Cardiac fibroblast (primary cell): ENCODE data around the gene EXOC3.

Experiments
- DNase-seq, 2 donors: peaks; one replicate each; pipeline versions ENCODE4 v3.0.0 to v3.0.0-alpha.2; 2010; ENCODE audit warnings: low read depth in 2 of 2
- H3K4me3 ChIP-seq, 2 donors: replicated peaks in 1 of 2; 1 replicate in 1 of 2; 2 replicates in 1 of 2; pipeline ENCODE4 v1.5.1; 2011; ENCODE audit warnings: low read depth in 2 of 2, low read length in 2 of 2, mild to moderate bottlenecking in 2 of 2, moderate library complexity in 1 of 2
- TF ChIP-seq, protein P1 (sequence below): IDR thresholded peaks from one replicate; pipeline ENCODE4 v1.5.1; 2011; ENCODE audit warnings: low read depth, mild to moderate bottlenecking, low read length, inconsistent platforms

EXOC3 gene

DNA sequence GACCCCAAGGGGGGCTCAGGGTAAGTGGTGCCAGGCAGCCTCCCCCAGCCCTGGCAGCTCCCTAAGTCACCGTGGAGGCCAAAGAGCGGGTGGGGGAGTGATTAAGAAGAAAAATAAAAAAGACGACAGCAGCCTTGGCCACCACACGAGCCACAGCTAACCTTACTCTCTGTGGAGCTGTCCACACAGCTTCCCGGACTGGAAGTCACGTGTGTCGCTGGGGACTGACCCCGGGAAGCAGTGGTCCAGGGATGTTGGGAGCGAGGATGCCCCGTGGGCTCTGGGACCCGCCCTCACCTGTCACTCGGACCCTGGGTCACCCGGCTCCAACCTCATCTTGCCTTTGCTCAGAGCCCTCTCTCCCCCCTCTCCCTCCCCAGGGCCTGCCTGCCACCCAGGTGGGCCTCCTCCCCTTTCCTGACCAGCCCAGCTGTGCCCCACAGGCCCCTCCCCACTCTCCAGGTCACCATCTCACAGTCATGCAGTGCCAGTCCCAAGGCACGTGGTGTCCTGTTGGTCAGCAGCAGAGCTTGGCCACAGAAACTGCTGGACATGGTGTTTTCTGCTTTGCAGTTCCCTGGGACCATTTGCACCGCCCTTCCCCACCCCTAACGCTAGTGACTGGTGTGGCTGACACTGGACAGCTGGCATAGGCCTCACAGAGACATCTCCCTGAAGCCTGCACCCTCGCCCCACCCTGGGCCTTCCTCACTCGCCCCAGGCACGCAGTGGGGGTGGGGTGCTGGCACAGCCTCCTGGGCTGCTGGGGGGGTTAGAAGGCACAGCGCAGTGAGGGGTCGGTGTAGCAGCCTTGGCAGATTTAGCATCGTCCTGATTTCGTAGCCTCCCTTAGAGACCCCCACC is 9.8 kb upstream of the EXOC3 start:
- no peak overlapping the region for H3K4me3 ChIP-seq
- DNase-seq = no peak
- TF ChIP-seq, protein P1, sequence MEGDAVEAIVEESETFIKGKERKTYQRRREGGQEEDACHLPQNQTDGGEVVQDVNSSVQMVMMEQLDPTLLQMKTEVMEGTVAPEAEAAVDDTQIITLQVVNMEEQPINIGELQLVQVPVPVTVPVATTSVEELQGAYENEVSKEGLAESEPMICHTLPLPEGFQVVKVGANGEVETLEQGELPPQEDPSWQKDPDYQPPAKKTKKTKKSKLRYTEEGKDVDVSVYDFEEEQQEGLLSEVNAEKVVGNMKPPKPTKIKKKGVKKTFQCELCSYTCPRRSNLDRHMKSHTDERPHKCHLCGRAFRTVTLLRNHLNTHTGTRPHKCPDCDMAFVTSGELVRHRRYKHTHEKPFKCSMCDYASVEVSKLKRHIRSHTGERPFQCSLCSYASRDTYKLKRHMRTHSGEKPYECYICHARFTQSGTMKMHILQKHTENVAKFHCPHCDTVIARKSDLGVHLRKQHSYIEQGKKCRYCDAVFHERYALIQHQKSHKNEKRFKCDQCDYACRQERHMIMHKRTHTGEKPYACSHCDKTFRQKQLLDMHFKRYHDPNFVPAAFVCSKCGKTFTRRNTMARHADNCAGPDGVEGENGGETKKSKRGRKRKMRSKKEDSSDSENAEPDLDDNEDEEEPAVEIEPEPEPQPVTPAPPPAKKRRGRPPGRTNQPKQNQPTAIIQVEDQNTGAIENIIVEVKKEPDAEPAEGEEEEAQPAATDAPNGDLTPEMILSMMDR = no peak

DNA sequence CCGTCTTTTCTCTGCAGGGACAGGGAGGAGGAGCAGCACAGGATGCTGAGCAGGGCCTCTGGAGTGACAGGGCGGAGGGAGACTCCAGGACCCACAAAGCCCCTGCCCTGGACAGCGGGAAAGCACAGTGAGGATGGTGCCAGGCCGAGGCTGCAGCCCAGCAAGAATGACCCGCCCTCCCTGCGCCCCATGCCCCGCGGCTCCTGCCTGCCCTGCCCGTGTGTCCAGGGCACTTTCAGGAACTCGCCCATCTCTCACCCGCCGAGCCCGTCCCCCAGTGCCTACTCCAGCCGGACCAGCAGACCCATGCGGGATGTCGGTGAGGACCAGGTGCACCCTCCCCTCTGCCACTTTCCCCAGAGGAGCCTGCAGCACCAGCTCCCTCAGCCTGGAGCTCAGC is 9.1 kb upstream of the EXOC3 start:
- H3K4me3 ChIP-seq = no peak overlapping the region
- no peak for DNase-seq
- TF ChIP-seq, protein P1 = no peak

DNA sequence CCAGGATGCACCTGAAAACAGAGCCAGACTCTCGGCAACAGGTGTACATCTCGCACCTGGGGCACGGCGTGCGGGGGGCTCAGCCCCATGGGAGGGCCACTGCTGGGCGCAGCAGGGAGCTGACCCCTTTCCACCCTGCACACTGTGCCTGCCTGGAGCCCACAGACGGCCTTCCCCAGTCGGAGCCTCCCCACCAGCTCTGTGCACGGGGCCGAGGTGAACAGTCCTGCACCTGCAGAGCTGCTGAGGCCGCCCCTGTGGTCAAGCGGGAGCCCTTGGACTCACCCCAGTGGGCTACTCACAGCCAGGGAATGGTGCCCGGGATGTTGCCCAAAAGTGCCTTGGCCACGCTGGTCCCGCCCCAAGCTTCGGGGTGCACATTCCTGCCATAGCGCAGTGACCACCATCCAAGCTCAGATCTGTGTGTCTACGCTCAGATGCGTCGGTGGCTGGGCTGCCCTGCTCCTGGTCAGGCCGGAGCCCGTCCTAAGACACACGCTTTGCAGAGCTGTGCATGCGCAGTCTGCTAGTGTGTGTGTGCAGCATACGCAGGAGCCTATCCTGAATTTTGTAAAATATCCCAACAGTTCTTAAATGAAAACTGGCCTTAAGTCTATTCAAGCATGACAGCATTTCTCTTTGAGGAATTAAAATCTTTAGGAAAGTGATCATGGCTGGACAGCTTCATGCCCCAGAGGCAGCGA is 8.4 kb upstream of the EXOC3 start:
- no peak overlapping the region for H3K4me3 ChIP-seq
- no peak for DNase-seq
- TF ChIP-seq, protein P1 = no peak

DNA sequence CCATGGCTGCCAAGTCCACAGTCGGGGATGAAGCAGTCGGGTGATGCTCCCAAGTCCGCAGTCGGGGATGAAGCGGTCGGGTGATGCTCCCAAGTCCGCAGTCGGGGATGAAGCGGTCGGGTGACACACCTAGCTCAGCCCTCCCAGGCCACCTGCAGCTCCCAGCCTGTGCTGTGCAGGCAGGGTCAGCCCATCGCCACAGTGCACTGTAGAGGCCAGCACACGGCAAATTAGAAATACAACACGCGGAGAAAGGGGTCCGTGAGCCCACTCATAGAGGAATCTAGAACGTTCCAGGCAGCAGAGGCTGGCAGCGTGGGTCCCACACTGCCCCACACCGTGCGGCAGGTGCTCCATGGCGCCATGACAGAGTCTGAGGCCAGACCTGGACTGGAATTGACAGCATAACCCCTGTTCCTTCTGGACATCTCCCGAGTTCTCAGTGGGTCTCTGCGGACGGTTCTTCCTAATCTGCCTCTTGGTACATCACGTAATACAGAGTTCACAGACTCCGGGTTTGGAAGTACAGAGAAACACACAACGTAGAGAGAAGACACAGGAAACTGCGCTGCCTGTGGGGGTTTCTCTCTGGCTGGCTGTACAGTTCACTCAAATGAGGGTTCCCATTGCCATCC is 7.7 kb upstream of the EXOC3 start:
- TF ChIP-seq, protein P1 = no peak
- DNase-seq = no peak
- H3K4me3 ChIP-seq = no peak overlapping the region

DNA sequence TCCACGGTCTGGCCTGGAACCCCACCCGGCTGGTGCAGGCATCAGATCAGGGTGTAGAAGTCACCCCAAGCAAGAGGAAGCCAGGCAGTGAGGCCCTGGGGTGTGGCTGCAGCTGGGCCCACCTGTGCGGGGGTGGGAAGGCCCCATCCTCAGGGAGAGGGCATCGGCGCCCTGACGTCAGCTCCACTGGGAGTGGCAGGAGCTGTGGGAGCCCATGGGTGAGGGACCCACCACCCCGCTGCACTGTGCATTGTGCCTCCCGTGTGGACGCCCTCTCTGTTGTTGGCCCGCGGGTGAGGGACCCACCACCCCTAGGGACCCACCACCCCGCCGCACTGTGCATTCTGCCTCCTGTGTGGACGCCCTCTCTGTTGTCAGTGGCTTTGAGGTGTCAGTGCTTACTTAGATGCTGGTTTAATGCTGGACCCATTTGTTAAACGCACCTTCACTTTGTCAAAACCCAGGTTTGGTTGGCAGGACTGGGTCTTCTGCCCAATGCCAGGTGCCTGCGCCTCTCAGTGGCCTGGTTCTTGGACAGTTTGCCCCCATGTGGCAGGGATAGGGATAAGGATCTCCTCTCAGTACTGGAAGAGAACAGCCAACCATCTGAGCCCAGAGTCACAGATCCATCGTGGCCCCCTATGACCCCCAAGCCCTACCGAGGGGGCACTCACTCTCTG is 6.9 kb upstream of the EXOC3 start:
- peak; percentile 40 to 43 for DNase-seq
- H3K4me3 ChIP-seq = no peak overlapping the region
- TF ChIP-seq, protein P1 = peak; percentile 54

DNA sequence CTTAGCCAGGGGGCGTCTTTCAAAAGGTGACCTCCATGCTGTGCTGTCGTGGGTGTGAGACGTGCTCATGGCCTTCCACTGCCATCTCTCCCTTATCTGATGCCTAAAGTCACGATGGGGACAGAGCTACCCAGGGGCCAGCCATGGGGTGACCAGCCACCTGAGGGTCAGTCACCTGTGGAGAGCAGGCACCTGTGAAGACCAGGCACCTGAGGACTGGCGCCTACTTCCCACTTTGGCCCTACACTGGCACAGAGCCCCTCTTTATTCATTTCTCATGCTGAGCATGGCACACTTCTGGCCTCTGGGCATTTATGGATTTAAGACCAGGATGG is 6.4 kb upstream of the EXOC3 start:
- no peak for DNase-seq
- no peak overlapping the region for H3K4me3 ChIP-seq
- TF ChIP-seq, protein P1 = no peak
